GM12864 (cell line): ENCODE measurements around the gene SCYL2.

ENCODE experiments used
- DNase-seq: peaks from one replicate; pipeline ENCODE4 v3.0.0-alpha.2; 2011; ENCODE audit warnings: low read depth
- H3K4me3 ChIP-seq: 2 replicates; pipeline ENCODE4 v1.5.1; 2011; ENCODE audit warnings: mild to moderate bottlenecking, low read depth, low read length, control low read depth
- CTCF ChIP-seq: IDR thresholded peaks from 2 replicates; pipeline ENCODE4 v1.5.1; 2011; ENCODE audit warnings: low read depth, mild to moderate bottlenecking, moderate library complexity, low read length, control low read depth, inconsistent platforms; ENCODE audit errors: missing control alignments

SCYL2 gene

DNA sequence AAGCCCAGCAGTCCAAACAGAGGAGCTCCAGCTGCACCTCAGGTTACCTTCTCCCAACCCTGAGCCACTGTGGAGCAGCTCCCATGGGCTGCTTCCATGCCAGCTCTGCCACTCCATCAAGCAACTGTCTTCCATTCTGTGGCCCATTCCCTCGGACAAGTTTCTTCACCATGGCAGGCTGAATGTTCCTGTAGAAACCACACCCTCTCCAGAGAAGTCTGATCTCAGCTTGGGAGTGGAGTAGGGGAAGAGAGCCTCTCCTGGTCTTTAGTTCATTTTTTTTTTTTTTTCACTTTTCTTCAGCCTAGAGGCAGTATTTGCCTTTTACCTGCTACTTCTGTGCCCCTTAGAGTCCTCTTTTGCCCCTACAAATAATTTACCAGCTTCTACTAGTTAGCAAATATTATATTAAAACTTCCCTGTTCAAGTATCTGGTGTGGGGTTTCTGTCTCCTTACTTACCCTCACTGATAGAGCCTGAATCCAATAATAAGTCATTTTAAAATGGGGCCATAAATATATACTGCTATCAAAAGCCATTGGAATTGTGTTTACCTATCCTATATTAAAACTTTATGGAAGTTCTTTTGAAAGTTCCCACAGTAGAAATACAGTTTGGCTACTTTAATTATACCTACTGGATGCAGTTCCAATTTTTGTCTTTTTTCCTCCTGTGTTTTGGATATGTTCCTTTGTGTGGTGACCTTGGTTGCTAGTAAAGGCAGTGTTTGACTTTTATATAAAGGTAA is 78.2 kb downstream of the SCYL2 start:
- no peak for DNase-seq
- H3K4me3 ChIP-seq = no peak overlapping the region
- no peak for TF ChIP-seq CTCF

DNA sequence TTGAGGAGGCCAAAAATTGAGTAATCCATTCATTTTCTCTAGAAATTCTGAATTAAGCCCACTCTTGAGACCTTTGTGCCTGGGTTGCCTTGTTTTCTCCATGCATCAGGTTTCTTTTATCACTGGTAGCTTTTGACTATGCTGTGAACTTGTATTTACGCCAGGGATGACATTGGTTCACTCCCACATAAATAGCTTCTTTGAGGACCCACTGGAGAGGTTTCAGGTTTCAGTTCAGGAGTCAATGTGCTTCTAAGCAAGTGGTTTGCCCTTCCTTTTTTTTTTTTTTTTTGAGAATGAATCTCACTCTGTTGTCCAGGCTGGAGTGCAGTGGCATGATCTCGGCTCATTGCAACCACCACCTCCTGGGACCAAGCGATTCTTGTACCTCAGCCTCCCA is 79.7 kb downstream of the SCYL2 start:
- no peak for TF ChIP-seq CTCF
- no peak for DNase-seq
- H3K4me3 ChIP-seq = no peak overlapping the region

- TF ChIP-seq CTCF = no peak
- H3K4me3 ChIP-seq = no peak overlapping the region
- DNase-seq = no peak
Measured at GRCh38 chr12:100348657-100349454, 81.9 kb downstream of the SCYL2 start.

- TF ChIP-seq CTCF = no peak
- H3K4me3 ChIP-seq = no peak within 1 kb of the TSS
- DNase-seq = no peak
Measured at GRCh38 chr12:100356644-100357223, 89.8 kb downstream of the SCYL2 start, which contains the start of gene SLC17A8. SLC17A8 (plus strand) TSS chr12:100357074; CDS start chr12:100357392, 318 bp downstream.

GRCh38 chr12:100359248-100359647 is 92.3 kb downstream of the SCYL2 start:
- no peak for DNase-seq
- TF ChIP-seq CTCF = no peak
- no peak overlapping the region for H3K4me3 ChIP-seq

DNA sequence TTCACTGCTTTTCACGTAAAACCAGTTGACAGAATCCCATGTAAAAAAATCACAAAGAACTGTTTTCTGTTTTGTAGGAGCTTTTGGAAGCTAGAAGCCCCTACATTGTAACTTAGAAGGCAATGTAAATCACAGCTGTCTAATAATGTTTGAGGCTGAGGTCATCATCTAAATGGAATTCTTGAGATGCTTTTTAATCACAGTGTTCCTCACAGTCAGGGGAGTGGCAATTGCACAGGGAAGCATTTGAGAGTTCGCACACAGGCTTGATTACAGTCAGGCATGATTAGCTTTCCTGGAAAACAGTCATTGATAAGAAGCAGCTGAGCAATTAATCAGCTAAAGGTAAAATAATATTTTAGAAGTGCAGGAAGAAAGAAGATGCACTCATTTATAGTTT is 92.8 kb downstream of the SCYL2 start:
- no peak for TF ChIP-seq CTCF
- no peak for DNase-seq
- no peak overlapping the region for H3K4me3 ChIP-seq
